ENCODE measurements around the gene FBXO48.
"Not testable (repeated sequence)": the region's sequence is repeated elsewhere in the genome, so short reads cannot be mapped to it uniquely, and the experiment has no call there.

FBXO48 gene

GRCh38 chr2:68489282-68489681 lies 22.2 kb upstream of the FBXO48 start:
- no peaks in the 10 kb centered on the region for H3K9me3 ChIP-seq (replicated peaks; ENCODE audit: low read length)
- H3K27me3 ChIP-seq (ENCODE audit: control insufficient read depth, insufficient read depth, low read length) = no peaks in the 10 kb centered on the region
- no peaks in the 10 kb centered on the region for H3K36me3 ChIP-seq (ENCODE audit: insufficient read depth, low read length)
- H3K9ac ChIP-seq (ENCODE audit: low read depth, low read length) = no peak overlapping the region
- no peak overlapping the region for H3K4me3 ChIP-seq (ENCODE audit: low read length)
- H3K4me1 ChIP-seq (ENCODE audit: control insufficient read depth, insufficient read depth, low read length) = peaks cover 7% of the 10 kb centered on the region
- no peak overlapping the region for H3K4me2 ChIP-seq (ENCODE audit: low read length)

GRCh38 chr2:68488605-68489004 lies 21.5 kb upstream of the FBXO48 start:
- not testable (repeated sequence) for H3K36me3 ChIP-seq (ENCODE audit: insufficient read depth, low read length); H3K4me2 ChIP-seq (ENCODE audit: low read length); H3K27me3 ChIP-seq (ENCODE audit: control insufficient read depth, insufficient read depth, low read length); H3K4me3 ChIP-seq (ENCODE audit: low read length); H3K4me1 ChIP-seq (ENCODE audit: control insufficient read depth, insufficient read depth, low read length); H3K9me3 ChIP-seq (replicated peaks; ENCODE audit: low read length); H3K9ac ChIP-seq (ENCODE audit: low read depth, low read length)

- Histone ChIP-seq H3K9me3 (replicated peaks; ENCODE audit: low read length) (no peaks in the 10 kb centered on the region), H3K36me3 (ENCODE audit: insufficient read depth, low read length) (no peaks in the 10 kb centered on the region), H3K4me2 (ENCODE audit: low read length) (no peak overlapping the region), H3K4me3 (ENCODE audit: low read length) (no peak overlapping the region), H3K27me3 (ENCODE audit: control insufficient read depth, insufficient read depth, low read length) (no peaks in the 10 kb centered on the region), H3K4me1 (ENCODE audit: control insufficient read depth, insufficient read depth, low read length) (peaks cover 7% of the 10 kb centered on the region), H3K9ac (ENCODE audit: low read depth, low read length) (no peak overlapping the region)
Measured at GRCh38 chr2:68487773-68488355, 20.8 kb upstream of the FBXO48 start.

GRCh38 chr2:68483011-68483410 lies 15.9 kb upstream of the FBXO48 start:
- no peak overlapping the region for H3K9ac ChIP-seq (ENCODE audit: low read depth, low read length)
- no peak overlapping the region for H3K4me2 ChIP-seq (ENCODE audit: low read length)
- no peaks in the 10 kb centered on the region for H3K36me3 ChIP-seq (ENCODE audit: insufficient read depth, low read length)
- H3K27me3 ChIP-seq (ENCODE audit: control insufficient read depth, insufficient read depth, low read length) = no peaks in the 10 kb centered on the region
- H3K9me3 ChIP-seq (replicated peaks; ENCODE audit: low read length) = no peaks in the 10 kb centered on the region
- no peak overlapping the region for H3K4me3 ChIP-seq (ENCODE audit: low read length)
- H3K4me1 ChIP-seq (ENCODE audit: control insufficient read depth, insufficient read depth, low read length) = peaks cover 9% of the 10 kb centered on the region

- Histone ChIP-seq H3K4me1 (ENCODE audit: control insufficient read depth, insufficient read depth, low read length) (peaks cover 7% of the 10 kb centered on the region), H3K27me3 (ENCODE audit: control insufficient read depth, insufficient read depth, low read length) (no peaks in the 10 kb centered on the region), H3K9me3 (replicated peaks; ENCODE audit: low read length) (no peaks in the 10 kb centered on the region), H3K4me3 (ENCODE audit: low read length) (no peak overlapping the region), H3K36me3 (ENCODE audit: insufficient read depth, low read length) (no peaks in the 10 kb centered on the region), H3K9ac (ENCODE audit: low read depth, low read length) (no peak overlapping the region), H3K4me2 (ENCODE audit: low read length) (no peak overlapping the region)
Measured at GRCh38 chr2:68482296-68482820, 15.3 kb upstream of the FBXO48 start.

GRCh38 chr2:68478688-68479087 lies 11.6 kb upstream of the FBXO48 start:
- no peaks in the 10 kb centered on the region for H3K9me3 ChIP-seq (replicated peaks; ENCODE audit: low read length)
- H3K4me1 ChIP-seq (ENCODE audit: control insufficient read depth, insufficient read depth, low read length) = peaks cover 7% of the 10 kb centered on the region
- no peaks in the 10 kb centered on the region for H3K27me3 ChIP-seq (ENCODE audit: control insufficient read depth, insufficient read depth, low read length)
- no peaks in the 10 kb centered on the region for H3K36me3 ChIP-seq (ENCODE audit: insufficient read depth, low read length)
- no peak overlapping the region for H3K4me3 ChIP-seq (ENCODE audit: low read length)
- no peak overlapping the region for H3K4me2 ChIP-seq (ENCODE audit: low read length)
- H3K9ac ChIP-seq (ENCODE audit: low read depth, low read length) = no peak overlapping the region

- no peaks in the 10 kb centered on the region for H3K4me1 ChIP-seq (ENCODE audit: control insufficient read depth, insufficient read depth, low read length)
- H3K4me3 ChIP-seq (ENCODE audit: low read length) = no peak overlapping the region
- no peak overlapping the region for H3K4me2 ChIP-seq (ENCODE audit: low read length)
- no peaks in the 10 kb centered on the region for H3K9me3 ChIP-seq (replicated peaks; ENCODE audit: low read length)
- no peaks in the 10 kb centered on the region for H3K36me3 ChIP-seq (ENCODE audit: insufficient read depth, low read length)
- no peak overlapping the region for H3K9ac ChIP-seq (ENCODE audit: low read depth, low read length)
- H3K27me3 ChIP-seq (ENCODE audit: control insufficient read depth, insufficient read depth, low read length) = no peaks in the 10 kb centered on the region
Measured at GRCh38 chr2:68476454-68476853, 9.4 kb upstream of the FBXO48 start.

- Histone ChIP-seq H3K4me3 (ENCODE audit: low read length) (no peak overlapping the region), H3K27me3 (ENCODE audit: control insufficient read depth, insufficient read depth, low read length) (no peaks in the 10 kb centered on the region), H3K4me2 (ENCODE audit: low read length) (no peak overlapping the region)
Measured at GRCh38 chr2:68475576-68475975, 8.5 kb upstream of the FBXO48 start.

GRCh38 chr2:68475110-68475509 lies 8.0 kb upstream of the FBXO48 start:
- peaks cover under 1% of the 10 kb centered on the region for H3K4me1 ChIP-seq (ENCODE audit: control insufficient read depth, insufficient read depth, low read length)

More at GRCh38 chr2:68475576-68475975, 8.5 kb upstream of the FBXO48 start:
- Histone ChIP-seq H3K9ac (ENCODE audit: low read depth, low read length) (no peak overlapping the region), H3K36me3 (ENCODE audit: insufficient read depth, low read length) (no peaks in the 10 kb centered on the region), H3K9me3 (replicated peaks; ENCODE audit: low read length) (no peaks in the 10 kb centered on the region), H3K4me1 (ENCODE audit: control insufficient read depth, insufficient read depth, low read length) (no peaks in the 10 kb centered on the region)

GRCh38 chr2:68472796-68473414 lies 5.8 kb upstream of the FBXO48 start:
- Histone ChIP-seq H3K4me3 (ENCODE audit: low read length) (no peak overlapping the region), H3K36me3 (ENCODE audit: insufficient read depth, low read length) (no peaks in the 10 kb centered on the region), H3K4me1 (ENCODE audit: control insufficient read depth, insufficient read depth, low read length) (peaks cover 13% of the 10 kb centered on the region), H3K27me3 (ENCODE audit: control insufficient read depth, insufficient read depth, low read length) (no peaks in the 10 kb centered on the region), H3K4me2 (ENCODE audit: low read length) (no peak overlapping the region), H3K9me3 (replicated peaks; ENCODE audit: low read length) (no peaks in the 10 kb centered on the region), H3K9ac (ENCODE audit: low read depth, low read length) (no peak overlapping the region)

More at GRCh38 chr2:68475110-68475509, 8.0 kb upstream of the FBXO48 start:
- H3K27me3 ChIP-seq (ENCODE audit: control insufficient read depth, insufficient read depth, low read length) = no peaks in the 10 kb centered on the region
- H3K4me3 ChIP-seq (ENCODE audit: low read length) = no peak overlapping the region
- H3K9ac ChIP-seq (ENCODE audit: low read depth, low read length) = no peak overlapping the region
- H3K4me2 ChIP-seq (ENCODE audit: low read length) = no peak overlapping the region
- no peaks in the 10 kb centered on the region for H3K36me3 ChIP-seq (ENCODE audit: insufficient read depth, low read length)
- no peaks in the 10 kb centered on the region for H3K9me3 ChIP-seq (replicated peaks; ENCODE audit: low read length)

GRCh38 chr2:68471385-68471784 lies 4.3 kb upstream of the FBXO48 start:
- H3K4me3 ChIP-seq (ENCODE audit: low read length) = no peak overlapping the region
- no peak overlapping the region for H3K9ac ChIP-seq (ENCODE audit: low read depth, low read length)
- no peaks in the 10 kb centered on the region for H3K9me3 ChIP-seq (replicated peaks; ENCODE audit: low read length)
- no peak overlapping the region for H3K4me2 ChIP-seq (ENCODE audit: low read length)
- H3K4me1 ChIP-seq (ENCODE audit: control insufficient read depth, insufficient read depth, low read length) = peaks cover 13% of the 10 kb centered on the region
- H3K27me3 ChIP-seq (ENCODE audit: control insufficient read depth, insufficient read depth, low read length) = no peaks in the 10 kb centered on the region
- H3K36me3 ChIP-seq (ENCODE audit: insufficient read depth, low read length) = no peaks in the 10 kb centered on the region

GRCh38 chr2:68469935-68470334 lies 2.8 kb upstream of the FBXO48 start:
- Histone ChIP-seq H3K4me3 (ENCODE audit: low read length) (no peak overlapping the region), H3K4me2 (ENCODE audit: low read length) (no peak overlapping the region), H3K4me1 (ENCODE audit: control insufficient read depth, insufficient read depth, low read length) (peaks cover 19% of the 10 kb centered on the region), H3K27me3 (ENCODE audit: control insufficient read depth, insufficient read depth, low read length) (no peaks in the 10 kb centered on the region), H3K36me3 (ENCODE audit: insufficient read depth, low read length) (no peaks in the 10 kb centered on the region), H3K9me3 (replicated peaks; ENCODE audit: low read length) (no peaks in the 10 kb centered on the region), H3K9ac (ENCODE audit: low read depth, low read length) (no peak overlapping the region)

All from skeletal muscle satellite cell (primary cell).